HepG2 (cell line): ENCODE data around the gene ABHD12. TPM values are rescaled to one million over a fixed set of nuclear protein-coding genes. Genes with fewer than 3 reads are reported as not detected.
A peak's percentile ranks its signal among the peaks of the same experiment; 100 is the strongest.

Experiments used
- AGO2 ChIP-seq: fragments of 200-400 bp; formaldehyde crosslinking; optimal IDR thresholded peaks from 2 replicates; pipeline ENCODE3; 2017; ENCODE audit warnings: mild to moderate bottlenecking, low read depth, low read length, moderate library complexity
- AHDC1 ChIP-seq: sonication (generic); formaldehyde crosslinking; IDR thresholded peaks from 2 replicates; pipeline ENCODE4 v1.5.1; 2020; ENCODE audit warnings: mild to moderate bottlenecking, missing genetic modification reagents, borderline replicate concordance
- ARNT2 ChIP-seq: sonication (generic); formaldehyde crosslinking; IDR thresholded peaks from 2 replicates; pipeline ENCODE4 v1.8.0; 2022; ENCODE audit warnings: mild to moderate bottlenecking, low read depth, missing genetic modification reagents, moderate library complexity
- CAMTA2 ChIP-seq: sonication (generic); formaldehyde crosslinking; IDR thresholded peaks from 2 replicates; pipeline ENCODE4 v1.4.0; 2020; ENCODE audit warnings: mild to moderate bottlenecking, missing genetic modification reagents, borderline replicate concordance
- EP300 ChIP-seq, 3 experiments: sonication (generic) in 1 of 3; formaldehyde crosslinking in 1 of 3; IDR thresholded peaks; 2 replicates each; pipeline versions ENCODE4 v1.5.1 to v1.6.1; 2011 to 2020; ENCODE audit warnings: low read depth in 2 of 3, low read length in 2 of 3, borderline replicate concordance in 1 of 3, improper control_type of control experiment in 1 of 3, mild to moderate bottlenecking in 1 of 3, missing genetic modification reagents in 1 of 3, moderate library complexity in 1 of 3
- GTF3A ChIP-seq: sonication (generic); formaldehyde crosslinking; conservative IDR thresholded peaks from 2 replicates; pipeline ENCODE4 v1.4.0; 2020; ENCODE audit warnings: mild to moderate bottlenecking, missing genetic modification reagents
- HMG20B ChIP-seq: conservative IDR thresholded peaks from 2 replicates; pipeline ENCODE4 v1.6.1; 2016; ENCODE audit warnings: missing genetic modification reagents, missing compliant biosample characterization
- KDM5B ChIP-seq: sonication (generic); formaldehyde crosslinking; IDR thresholded peaks from 2 replicates; pipeline ENCODE4 v1.4.0; 2020; ENCODE audit warnings: missing genetic modification reagents, mild to moderate bottlenecking, borderline replicate concordance
- MAFK ChIP-seq, 2 experiments: IDR thresholded peaks in 1 of 2; conservative IDR thresholded peaks in 1 of 2; 2 replicates each; pipeline ENCODE4 v1.6.1; 2011; ENCODE audit warnings: improper control_type of control experiment in 2 of 2, low read length in 2 of 2
- NRL ChIP-seq: sonication (generic); formaldehyde crosslinking; IDR thresholded peaks from 2 replicates; pipeline ENCODE4 v1.5.0; 2020; ENCODE audit warnings: missing genetic modification reagents, mild to moderate bottlenecking, moderate library complexity, borderline replicate concordance
- PTBP1 ChIP-seq: fragments of 200-400 bp; formaldehyde crosslinking; IDR thresholded peaks from 2 replicates; pipeline ENCODE4 v1.6.1; 2018; ENCODE audit warnings: low read length, low read depth; ENCODE audit not compliant: poor library complexity, severe bottlenecking
- RBM39 ChIP-seq: fragments of 200-400 bp; formaldehyde crosslinking; IDR thresholded peaks from one replicate; pipeline ENCODE4 v1.6.1; 2018; ENCODE audit warnings: antibody characterized with exemption, mild to moderate bottlenecking, low read depth, low read length; ENCODE audit not compliant: poor library complexity, severe bottlenecking
- TRIM24 ChIP-seq: sonication (generic); formaldehyde crosslinking; IDR thresholded peaks from 2 replicates; pipeline ENCODE4 v1.8.0; 2022; ENCODE audit warnings: mild to moderate bottlenecking, missing genetic modification reagents
- ZNF205 ChIP-seq: IDR thresholded peaks from 2 replicates; pipeline ENCODE4 v1.6.1; 2018; ENCODE audit warnings: missing biosample characterization, missing genetic modification reagents
- ZNF33A ChIP-seq: sonication (generic); formaldehyde crosslinking; IDR thresholded peaks from 2 replicates; pipeline ENCODE4 v1.5.1; 2020; ENCODE audit warnings: missing genetic modification reagents, mild to moderate bottlenecking, moderate library complexity, borderline replicate concordance
- ZNF451 ChIP-seq: sonication (generic); formaldehyde crosslinking; IDR thresholded peaks from 2 replicates; pipeline ENCODE4 v1.5.0; 2020; ENCODE audit warnings: mild to moderate bottlenecking, missing genetic modification reagents
- ZNF557 ChIP-seq: sonication (generic); formaldehyde crosslinking; IDR thresholded peaks from 2 replicates; pipeline ENCODE4 v1.4.0; 2020; ENCODE audit warnings: missing genetic modification reagents
- ZNF577 ChIP-seq: sonication (generic); formaldehyde crosslinking; IDR thresholded peaks from 2 replicates; pipeline ENCODE4 v1.4.0; 2020; ENCODE audit warnings: mild to moderate bottlenecking, low read depth, missing genetic modification reagents, borderline replicate concordance
- ZNF746 ChIP-seq: sonication (generic); formaldehyde crosslinking; IDR thresholded peaks from 2 replicates; pipeline ENCODE4 v1.8.0; 2022; ENCODE audit warnings: mild to moderate bottlenecking, missing genetic modification reagents
- ZNF777 ChIP-seq: sonication (generic); formaldehyde crosslinking; IDR thresholded peaks from 2 replicates; pipeline ENCODE4 v1.4.0; 2020; ENCODE audit warnings: missing genetic modification reagents
- ZNF883 ChIP-seq: sonication (generic); formaldehyde crosslinking; IDR thresholded peaks from 2 replicates; pipeline ENCODE4 v1.5.1; 2020; ENCODE audit warnings: mild to moderate bottlenecking, missing genetic modification reagents; ENCODE audit errors: not compliant biosample characterization
- polyA plus RNA-seq, 8 experiments: library from polyadenylated mRNA; depleted of rRNA in 3 of 8; stranded (reverse) in 7 of 8; unstranded in 1 of 8; fragments of >200 nt; fragmentation: Illumina TruSeq in 4 of 8; extraction: Trizol in 4 of 8; gene quantifications; 2 replicates each; pipeline versions ENCODE4 v1.2.1 to v1.2.3, GENCODE V29; 2011 to 2016; ENCODE audit warnings: low read depth in 4 of 8, missing spikeins in 1 of 8, mixed read lengths in 1 of 8; ENCODE audit not compliant: insufficient read depth in 1 of 8
- total RNA-seq, 5 experiments: library from RNA; depleted of rRNA; stranded (reverse); fragments of >200 nt; fragmentation: Illumina TruSeq; extraction: Trizol; gene quantifications; 2 replicates each; pipeline ENCODE4 v1.2.3, GENCODE V29; 2016; ENCODE audit warnings: low read depth in 1 of 5

The ABHD12 gene
- total and polyA plus RNA-seq, 2 of the 13 experiments (the other 11 are each of a cell fraction or from before 2014, with no cell fraction given), result 23.5 to 72.1 TPM

DNA sequence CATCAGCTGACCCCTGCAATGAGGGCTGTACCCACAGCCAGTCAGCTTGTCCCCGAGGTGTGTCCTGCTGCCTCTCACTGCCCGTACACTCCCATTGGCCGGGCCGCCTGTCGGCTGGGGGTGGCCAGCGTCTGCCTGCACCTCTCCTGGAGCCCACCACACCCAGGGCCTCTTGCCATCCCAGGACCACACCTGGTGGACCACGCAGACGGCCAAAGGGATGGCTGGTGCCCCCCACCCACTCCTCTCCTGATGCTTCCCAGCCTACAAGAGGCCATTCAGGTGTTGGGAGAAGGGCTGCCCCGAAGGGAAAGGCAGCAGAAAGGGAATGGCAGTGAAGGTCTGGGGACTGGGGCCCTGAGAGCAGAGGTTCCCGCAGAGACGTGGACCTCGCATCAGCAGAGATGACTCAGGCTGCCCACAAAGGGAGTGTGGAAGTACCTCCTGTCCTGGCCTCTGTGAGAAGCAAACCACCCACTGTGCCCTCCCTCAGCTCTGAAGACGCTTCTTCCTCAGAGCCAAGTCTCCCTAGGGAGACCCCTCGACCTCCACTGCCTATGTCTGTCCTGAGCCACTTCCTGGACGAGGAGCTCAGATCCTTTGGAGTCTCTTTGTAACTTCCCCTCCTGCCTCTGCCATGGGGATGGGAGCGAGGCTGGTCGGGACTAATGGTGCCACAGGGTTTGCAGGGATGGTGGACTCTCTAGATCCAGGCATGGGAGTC, 81.8 kb downstream of the ABHD12 start (continued):
- TF ChIP-seq AHDC1 (CRISPR knock-in tag) (no peak), ZNF746 (CRISPR knock-in tag) (no peak), TRIM24 (CRISPR knock-in tag) (peak; percentile 21; the same call in 1 of the 2 replicates), CAMTA2 (CRISPR knock-in tag) (0 out of 2 replicates have a peak, but pooled peaks have one; percentile 45), ZNF205 (CRISPR knock-in tag) (no peak), MAFK (conservative IDR thresholded peaks at IDR 0.05 in 1 of 2, IDR thresholded peaks at IDR 0.05 in 1 of 2; ENCODE audit: low read length in 2 of 2) (0 out of 4 replicates have a peak, but pooled peaks of 1 of the 2 experiments have one; percentile 7), ZNF33A (CRISPR knock-in tag) (no peak), EP300 (IDR thresholded peaks at IDR 0.05; ENCODE audit: low read depth in 2 of 2, low read length in 2 of 2) (no peak), EP300 (CRISPR knock-in tag; IDR thresholded peaks at IDR 0.05; ENCODE audit: borderline replicate concordance) (0 out of 2 replicates have a peak, but pooled peaks have one; percentile 13), GTF3A (CRISPR knock-in tag) (no peak), KDM5B (CRISPR knock-in tag) (0 out of 2 replicates have a peak, but pooled peaks have one; percentile 30), RBM39 (no peak), ARNT2 (no peak), ZNF883 (CRISPR knock-in tag) (no peak), HMG20B (no peak), ZNF777 (CRISPR knock-in tag) (no peak), ZNF557 (no peak), ZNF577 (CRISPR knock-in tag) (no peak), NRL (no peak), ZNF451 (CRISPR knock-in tag) (no peak), AGO2 (peak; percentile 68), PTBP1 (no peak)
